Right hindlimb (tissue), 1 donor: ENCODE data around the gene PLP2.
"Not testable (repeated sequence)": the region's sequence is repeated elsewhere in the genome, so short reads cannot be mapped to it uniquely, and the experiment has no call there.

ENCODE experiments used
- DNase-seq: peaks from one replicate; pipeline ENCODE4 v3.0.0-alpha.2; 2018

The PLP2 gene, protein sequence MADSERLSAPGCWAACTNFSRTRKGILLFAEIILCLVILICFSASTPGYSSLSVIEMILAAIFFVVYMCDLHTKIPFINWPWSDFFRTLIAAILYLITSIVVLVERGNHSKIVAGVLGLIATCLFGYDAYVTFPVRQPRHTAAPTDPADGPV

DNA sequence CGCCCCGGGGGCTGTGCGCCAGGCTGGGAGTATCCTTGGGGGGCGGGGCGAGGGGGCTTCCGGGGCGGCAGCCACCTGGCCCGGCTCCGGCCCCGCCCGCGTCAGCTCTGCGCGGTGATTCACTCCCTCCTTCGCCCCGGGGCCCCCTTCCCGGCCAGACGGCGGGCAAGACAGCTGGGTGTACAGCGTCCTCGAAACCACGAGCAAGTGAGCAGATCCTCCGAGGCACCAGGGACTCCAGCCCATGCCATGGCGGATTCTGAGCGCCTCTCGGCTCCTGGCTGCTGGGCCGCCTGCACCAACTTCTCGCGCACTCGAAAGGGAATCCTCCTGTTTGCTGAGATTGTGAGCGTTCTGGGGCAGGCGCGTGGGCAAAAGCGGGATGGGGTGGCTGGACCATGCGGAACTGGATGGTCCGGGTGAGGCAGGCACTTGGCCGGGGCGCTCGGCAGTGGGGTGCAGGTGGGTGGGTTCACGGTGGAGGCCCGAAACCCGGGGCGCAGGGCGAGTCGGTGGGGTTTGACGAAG, at the start of gene PLP2:
TSS of gene PLP2 (plus strand) at position 147 of the 528 bp plus-strand sequence. CDS start at position 250, 103 bp downstream.
- peak; percentile 63 for DNase-seq

DNA sequence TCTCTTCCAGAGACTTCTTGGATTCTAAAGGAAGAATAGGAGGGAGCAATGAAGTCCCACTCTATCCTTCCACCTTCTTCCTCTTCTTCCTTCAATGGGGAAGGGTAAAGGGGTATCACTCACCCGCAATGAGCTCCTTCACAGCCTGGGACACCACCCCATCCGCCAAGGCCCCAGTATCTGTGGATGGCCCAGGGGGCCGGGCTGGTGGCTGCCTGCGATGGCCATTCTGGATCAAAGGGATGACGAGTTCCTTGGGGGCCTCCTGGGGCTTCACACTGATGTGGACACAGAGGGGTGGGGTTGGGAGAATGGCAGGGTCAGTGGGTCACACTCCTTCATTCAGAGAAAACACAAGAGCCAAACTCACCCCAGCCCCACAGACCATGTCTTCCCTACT, 49.2 kb upstream of the PLP2 start:
- DNase-seq = no peak

GRCh38 chrX:49127742-49128258, 43.9 kb upstream of the PLP2 start:
- not testable (repeated sequence) for DNase-seq

- DNase-seq = no peak
Observed at GRCh38 chrX:49129427-49129826, 42.3 kb upstream of the PLP2 start.

DNA sequence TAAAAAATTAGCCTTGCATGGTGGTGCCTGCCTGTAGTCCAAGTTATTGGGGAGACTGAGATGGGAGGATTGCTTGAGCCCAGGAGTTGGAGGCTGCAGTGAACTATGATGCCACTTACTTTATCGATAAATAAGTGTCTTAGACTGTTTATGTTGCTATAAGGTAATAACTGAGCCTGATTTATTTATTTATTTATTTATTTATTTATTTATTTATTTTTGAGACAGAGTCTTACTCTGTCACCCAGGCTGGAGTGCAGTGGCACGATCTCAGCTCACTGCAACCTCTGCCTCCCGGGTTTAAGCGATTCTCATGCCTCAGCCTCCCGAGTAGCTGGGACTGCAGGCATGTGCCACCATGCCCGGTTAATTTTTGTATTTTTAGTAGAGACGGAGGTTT, 39.4 kb upstream of the PLP2 start:
- DNase-seq = not testable (repeated sequence)

DNA sequence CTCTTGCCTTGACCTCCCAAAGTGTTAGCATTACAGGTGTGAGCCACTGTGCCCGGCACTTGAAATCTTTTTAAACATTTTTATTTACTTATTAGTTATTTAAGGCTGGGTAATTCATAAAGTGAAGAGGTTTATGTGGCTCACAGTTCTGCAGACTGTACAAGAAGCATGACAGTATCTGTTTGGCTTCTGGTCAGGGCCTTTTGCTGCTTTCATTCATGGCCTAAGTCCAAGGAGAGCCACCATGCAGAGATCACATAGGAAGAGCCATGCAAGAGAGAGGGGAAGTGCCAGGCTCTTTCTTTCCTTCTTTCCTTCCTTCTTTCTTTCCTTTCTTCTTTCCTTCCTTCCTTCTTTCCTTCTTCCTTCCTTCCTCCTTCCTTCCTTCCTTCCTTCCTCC, 37.9 kb upstream of the PLP2 start:
- DNase-seq = no peak

DNA sequence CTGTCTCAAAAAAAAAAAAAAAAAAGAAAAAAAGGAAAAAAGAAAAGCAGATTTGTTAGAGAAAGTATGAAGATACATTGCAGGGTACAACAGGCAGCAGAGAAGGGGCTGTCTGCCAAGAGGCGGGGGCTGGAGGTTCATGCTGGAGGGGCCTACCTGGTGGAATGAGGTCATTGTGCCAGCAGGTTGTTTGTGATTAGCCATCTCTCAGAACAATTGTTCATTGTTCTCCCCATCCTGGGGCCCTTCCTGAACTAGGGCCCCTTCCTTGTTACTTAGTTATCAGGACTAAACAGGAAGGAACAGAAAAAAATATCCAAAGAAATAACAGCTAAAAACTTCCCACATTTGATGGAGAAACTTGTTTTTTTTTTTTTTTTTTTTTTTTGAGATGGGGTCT, 34.2 kb upstream of the PLP2 start:
- no peak for DNase-seq

DNA sequence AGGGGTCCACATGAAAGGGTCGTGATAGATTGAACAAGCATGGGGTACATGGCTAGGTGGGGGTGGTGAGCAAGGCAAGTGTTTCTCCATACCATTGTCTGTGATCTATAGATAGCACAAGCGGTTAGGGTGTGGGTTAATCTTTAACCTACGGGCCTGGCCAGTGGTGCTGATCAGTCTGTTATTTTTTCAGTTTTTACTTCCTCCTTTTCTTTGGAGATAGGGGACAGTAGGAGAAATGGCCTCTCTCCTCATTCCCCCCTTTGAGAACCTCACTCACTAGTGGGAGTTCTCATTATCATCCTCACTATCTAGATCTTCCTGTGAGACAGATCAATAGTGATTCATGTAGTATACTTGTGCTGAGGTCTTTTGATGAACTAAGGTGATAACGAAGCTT, 32.0 kb upstream of the PLP2 start:
- DNase-seq = no peak

DNA sequence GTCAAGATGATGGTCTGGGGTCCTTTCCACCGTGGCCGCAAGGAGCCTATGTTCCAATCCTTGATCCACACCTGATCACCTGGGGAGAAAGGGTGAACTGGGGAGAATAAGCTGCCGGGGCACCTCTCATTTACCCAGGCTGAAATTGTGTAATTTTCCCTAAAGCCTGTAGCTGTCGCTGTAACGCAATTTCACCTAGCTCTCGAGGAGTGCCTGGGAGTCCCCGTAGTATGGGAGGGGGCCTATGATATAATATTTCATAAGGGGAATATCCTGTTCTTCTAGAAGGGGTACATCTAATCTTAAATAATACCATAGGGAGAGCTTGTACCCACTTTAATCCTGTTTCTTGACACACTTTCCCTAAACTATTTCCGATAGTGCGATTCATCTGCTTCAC, 29.4 kb upstream of the PLP2 start:
- DNase-seq = not testable (repeated sequence)

DNA sequence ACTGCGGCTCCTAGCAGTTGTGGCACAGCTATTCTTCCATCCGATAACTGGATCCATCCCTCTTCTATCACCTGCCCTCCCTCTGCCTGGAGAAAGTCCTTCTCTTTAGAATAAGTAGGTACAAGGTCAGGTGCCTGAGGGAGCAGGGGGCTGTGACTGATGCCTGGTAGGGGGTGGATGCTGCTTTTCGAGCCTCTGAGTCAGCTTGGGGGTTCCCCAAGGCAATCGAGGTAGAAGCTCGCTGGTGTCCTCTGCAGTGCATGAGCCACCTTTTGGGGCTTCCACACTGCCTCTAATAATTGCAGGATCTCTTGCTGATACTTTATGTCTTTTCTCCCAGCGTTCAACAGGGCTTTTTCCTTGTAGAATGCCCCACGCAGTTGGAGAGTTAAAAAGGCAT, 28.5 kb upstream of the PLP2 start:
- DNase-seq = not testable (repeated sequence)

GRCh38 chrX:49147282-49147681, 24.4 kb upstream of the PLP2 start:
- DNase-seq = no peak

GRCh38 chrX:49147936-49148335, 23.8 kb upstream of the PLP2 start:
- no peak for DNase-seq

DNA sequence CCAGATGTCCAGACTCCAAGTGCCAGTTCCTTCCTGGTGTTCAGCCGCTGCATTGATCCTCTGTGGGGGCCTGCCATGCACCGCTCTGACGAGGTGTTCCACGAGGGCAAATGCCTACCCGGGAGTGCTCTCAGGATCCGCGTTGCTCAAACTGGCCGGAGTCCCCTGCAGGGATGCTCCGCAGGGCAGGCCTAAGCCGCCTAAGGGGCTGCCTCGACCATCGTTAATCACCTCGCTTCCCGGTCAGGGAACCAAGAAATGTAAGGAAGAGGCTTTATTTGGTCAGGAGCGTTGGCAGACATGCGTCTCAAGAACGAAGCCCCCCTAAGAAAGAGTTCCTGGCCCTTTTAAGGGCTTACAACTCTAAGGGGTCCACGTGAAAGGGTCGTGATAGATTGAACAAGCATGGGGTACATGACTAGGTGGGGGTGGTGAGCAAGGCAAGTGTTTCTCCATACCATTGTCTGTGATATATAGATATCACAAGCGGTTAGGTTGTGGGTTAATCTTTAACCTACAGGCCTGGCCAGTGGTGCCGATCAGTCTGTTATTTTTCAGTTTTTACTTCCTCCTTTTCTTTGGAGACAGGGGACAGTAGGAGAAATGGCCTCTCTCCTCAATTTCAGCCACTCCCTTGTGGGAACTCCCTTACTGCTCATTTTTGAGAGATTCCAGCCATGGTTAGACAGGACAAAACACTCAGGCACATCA, 23.2 kb upstream of the PLP2 start:
- DNase-seq = not testable (repeated sequence)

DNA sequence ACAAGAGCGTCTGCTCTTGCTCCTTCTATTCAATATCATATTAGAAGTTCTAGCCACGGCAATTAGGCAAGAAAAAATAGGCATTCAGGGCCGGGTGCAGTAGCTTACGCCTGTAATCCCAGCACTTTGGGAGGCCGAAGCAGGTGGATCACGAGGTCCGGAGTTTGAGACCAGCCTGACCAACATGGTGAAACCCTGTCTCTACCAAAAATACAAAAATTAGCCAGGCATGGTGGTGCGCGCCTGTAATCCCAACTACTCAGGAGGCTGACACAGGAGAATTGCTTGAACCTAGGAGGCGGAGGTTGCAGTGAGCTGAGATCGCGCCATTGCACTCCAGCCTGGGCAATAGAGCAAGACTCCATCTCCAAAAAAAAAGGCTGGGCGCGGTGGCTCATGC, 22.4 kb upstream of the PLP2 start:
- not testable (repeated sequence) for DNase-seq

DNA sequence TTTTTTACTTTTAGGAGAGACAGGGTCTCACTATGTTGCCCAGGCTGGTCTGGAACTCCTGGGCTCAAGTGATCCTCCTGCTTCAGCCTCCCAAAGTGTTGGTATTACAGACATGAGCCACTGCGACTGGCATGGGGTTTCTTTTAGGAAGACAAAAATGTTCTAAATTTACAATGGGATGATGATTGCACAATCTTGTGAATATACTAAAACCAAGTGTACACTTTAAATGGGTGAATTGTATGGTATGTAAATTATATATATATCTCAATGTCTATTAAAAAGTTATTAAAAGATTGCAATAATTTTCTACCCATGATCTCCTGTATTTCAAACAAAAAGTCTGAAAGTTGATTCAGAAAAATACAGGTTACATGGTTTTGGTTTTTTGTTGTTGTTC, 18.2 kb upstream of the PLP2 start:
- no peak for DNase-seq

DNA sequence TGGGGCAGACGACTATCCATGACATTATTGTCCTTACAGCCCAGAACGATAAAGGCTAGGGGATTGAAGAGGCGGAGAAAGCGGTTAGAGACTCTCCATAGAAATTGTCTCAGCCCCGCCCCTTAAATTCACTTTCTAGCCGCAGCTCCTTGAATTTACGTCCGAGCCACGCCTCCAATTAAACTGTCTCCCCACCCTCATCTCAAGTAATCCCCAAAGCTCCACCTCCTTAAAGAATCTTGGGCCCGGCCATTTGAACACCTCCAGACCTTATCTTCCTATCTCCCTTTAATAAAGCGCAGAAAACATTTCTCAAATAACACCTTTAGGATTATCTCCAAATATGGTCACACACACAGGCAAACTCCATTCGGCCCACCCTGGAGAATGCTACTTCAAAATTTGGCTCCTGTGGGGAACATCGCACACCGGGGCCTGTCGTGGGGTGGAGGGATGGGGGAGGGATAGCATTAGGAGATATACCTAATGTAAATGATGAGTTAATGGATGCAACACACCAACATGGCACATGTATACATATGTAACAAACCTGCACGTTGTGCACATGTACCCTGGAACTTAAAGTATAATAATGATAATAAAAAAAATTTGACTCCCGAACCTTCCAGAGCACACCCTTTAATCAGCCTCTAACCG, 16.3 kb upstream of the PLP2 start:
- no peak for DNase-seq

GRCh38 chrX:49155900-49156837, 15.5 kb upstream of the PLP2 start:
- peak; percentile 92 for DNase-seq

GRCh38 chrX:49157194-49157593, 14.5 kb upstream of the PLP2 start:
- DNase-seq = no peak

DNA sequence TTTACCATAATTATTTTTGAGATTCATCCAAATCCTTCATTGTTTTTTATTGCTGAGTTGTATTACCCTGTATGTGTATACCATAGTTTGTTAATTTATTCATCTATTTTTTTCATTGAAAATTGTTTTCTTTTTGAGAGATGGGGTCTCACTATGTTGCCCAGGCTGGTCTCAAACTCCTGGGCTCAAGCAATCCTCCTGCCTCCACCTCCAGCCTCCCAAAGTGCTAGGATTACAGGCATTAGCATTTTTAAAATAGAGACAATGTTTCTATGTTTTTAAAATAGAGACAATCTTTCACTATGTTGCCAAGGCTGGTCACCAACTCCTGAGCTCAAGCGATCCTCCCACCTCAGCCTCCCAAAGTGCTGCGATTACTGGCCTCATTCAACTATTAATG, 10.8 kb upstream of the PLP2 start:
- no peak for DNase-seq

DNA sequence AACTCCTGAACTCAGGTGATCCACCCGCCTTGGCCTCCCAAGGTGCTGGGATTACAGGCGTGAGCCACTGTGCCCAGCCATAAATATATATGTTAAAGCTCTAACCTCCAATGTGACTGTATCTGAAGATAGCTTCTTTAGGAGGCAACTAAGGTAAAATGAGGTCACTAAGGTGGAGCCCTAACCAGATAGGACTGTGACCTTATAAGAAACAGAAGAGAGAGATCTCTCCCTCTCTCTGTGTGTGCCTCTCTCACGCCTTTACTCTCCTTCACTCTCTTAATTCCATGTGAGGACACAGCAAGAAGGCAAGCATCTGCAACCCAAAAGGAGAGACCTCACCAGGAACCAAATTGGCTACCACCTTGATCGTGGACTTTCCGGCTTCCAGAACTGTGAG, 10.1 kb upstream of the PLP2 start:
- no peak for DNase-seq

DNA sequence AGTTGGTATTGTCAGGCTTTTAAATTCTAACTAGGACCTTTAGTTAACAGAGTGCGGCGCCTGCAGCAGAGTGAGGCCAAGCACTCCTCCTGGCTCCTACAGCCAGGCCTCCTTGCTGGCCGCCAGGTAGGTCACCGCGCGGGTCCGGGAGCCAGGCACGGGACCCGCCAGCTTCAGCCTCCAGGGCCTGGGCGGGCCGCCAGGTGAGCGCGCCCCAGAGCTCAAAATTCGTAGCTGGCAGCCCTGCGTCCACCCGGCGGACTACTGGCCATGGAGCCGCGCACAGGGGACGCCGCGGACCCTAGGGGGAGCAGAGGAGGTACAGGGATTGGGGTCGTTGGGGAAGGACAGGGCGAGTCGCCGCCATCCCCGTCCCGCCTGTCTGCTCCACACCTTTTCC, 9.1 kb upstream of the PLP2 start, which contains the start of gene MAGIX:
TSS of gene MAGIX (plus strand) at position 139 of the 400 bp plus-strand sequence. CDS start at position 271, 132 bp downstream.
- DNase-seq = no peak
